Aorta (tissue), 5 donors: ENCODE results near the gene HPS1. TPM values are rescaled to one million over a fixed set of nuclear protein-coding genes. Genes with fewer than 3 reads are reported as not detected.

Source experiments
- ATAC-seq: fragments of 200-7000 bp; cut with Tn5 transposase; one replicate; pipeline ENCODE4 v1.9.1; 2022; ENCODE audit warnings: moderate library complexity; ENCODE audit not compliant: low FRiP score
- DNase-seq, 2 donors: peaks; one replicate each; pipeline ENCODE4 v3.0.0-alpha.2; 2020
- H3K27ac ChIP-seq, 2 donors: one replicate each; pipeline ENCODE4 v1.5.1; 2013; ENCODE audit warnings: low read length in 2 of 2, mild to moderate bottlenecking in 2 of 2, moderate library complexity in 2 of 2, control low read depth in 1 of 2, inconsistent platforms in 1 of 2, low read depth in 1 of 2
- H3K27me3 ChIP-seq, 2 donors: one replicate each; pipeline ENCODE4 v1.6.1; 2013; ENCODE audit warnings: control low read depth in 1 of 2, low read length in 1 of 2, mild to moderate bottlenecking in 1 of 2, moderate library complexity in 1 of 2; ENCODE audit not compliant: insufficient read depth in 2 of 2, control insufficient read depth in 1 of 2
- H3K36me3 ChIP-seq, 2 donors: one replicate each; pipeline ENCODE4 v1.6.1; 2013; ENCODE audit warnings: control low read depth in 1 of 2, low read length in 1 of 2, mild to moderate bottlenecking in 1 of 2; ENCODE audit not compliant: insufficient read depth in 2 of 2, control insufficient read depth in 1 of 2
- H3K4me1 ChIP-seq, 2 donors: one replicate each; pipeline ENCODE4 v1.6.1; 2013; ENCODE audit warnings: low read length in 2 of 2, control low read depth in 1 of 2, mild to moderate bottlenecking in 1 of 2, moderate library complexity in 1 of 2; ENCODE audit not compliant: insufficient read depth in 2 of 2, control insufficient read depth in 1 of 2
- H3K4me3 ChIP-seq, 2 donors: one replicate each; pipeline ENCODE4 v1.5.1; 2013; ENCODE audit warnings: low read length in 2 of 2, control low read depth in 1 of 2, mild to moderate bottlenecking in 1 of 2
- H3K9me3 ChIP-seq: one replicate; pipeline ENCODE4 v1.6.1; 2013; ENCODE audit warnings: mild to moderate bottlenecking, low read length; ENCODE audit not compliant: control insufficient read depth
- WGBS, 2 donors: extraction: QIAGEN DNeasy Blood & Tissue Kit; methylation state at CpG; one replicate each; pipeline ENCODE4 v1.1.7; 2013; 5-methylcytosine and 5-hydroxymethylcytosine counted together
- intact Hi-C, 2 donors: fragments of 100-400 bp; cut with DNase I; formaldehyde crosslinking; loops; one replicate each; pipeline versions ENCODE4 v1.14.2 to v1.15.0; 2022
- polyA plus RNA-seq, 2 donors: library from polyadenylated mRNA; stranded (reverse); fragments of 200-250 nt; gene quantifications; one replicate each; pipeline ENCODE4 v1.2.3, GENCODE V29; 2013
- total RNA-seq, 2 donors: library from RNA; stranded (reverse); fragmentation: NEBNext Ultra II Directional; extraction: Animal tissue kit (Norgen Biotek cat#: 25700); gene quantifications; one replicate each; pipeline ENCODE4 v1.2.1, GENCODE V29; 2021
- donor health status: healthy with polysubstance abuse.
- donor health status: Bipolar disorder and iron deficiency.
- donor health status: DM: no; HTN: no; CAD: no.
- donor health status: DM: no; HTN: no; CAD: no.
- donor health status: DM: yes; HTN: yes; CAD: no.

Gene HPS1
- total and polyA plus RNA-seq, 4 donors = 40.8 to 75.4 (median 52.4) TPM

GRCh38 chr10:98420786-98421185 is 25.9 kb downstream of the HPS1 start:
- Histone ChIP-seq H3K36me3 (peaks cover 0 to 2% of the 10 kb centered on the region in 2 donors), H3K9me3 (no peaks in the 10 kb centered on the region), H3K27ac (no peak overlapping the region), H3K27me3 (no peaks in the 10 kb centered on the region), H3K4me3 (no peak overlapping the region), H3K4me1 (no peaks in the 10 kb centered on the region)
- intact Hi-C loops = no loop called here
- WGBS, 2 donors = 72 to 73% methylated on average over 9 of the region's 9 CpGs
- no peak for DNase-seq
- no peak for ATAC-seq

GRCh38 chr10:98419469-98420261 is 27.1 kb downstream of the HPS1 start:
- no peak overlapping the region for H3K27ac ChIP-seq
- H3K9me3 ChIP-seq = no peaks in the 10 kb centered on the region
- ATAC-seq = no peak
- WGBS, 2 donors = 93 to 94% methylated on average over 17 of the region's 17 CpGs
- H3K36me3 ChIP-seq = peaks cover 0 to 2% of the 10 kb centered on the region in 2 donors
- no peak overlapping the region for H3K4me3 ChIP-seq
- no peaks in the 10 kb centered on the region for H3K27me3 ChIP-seq
- intact Hi-C loops = loop anchor here in 1 of 2 donors (10.0 kb wide), 2 partner anchors 105 to 155 kb away; partner anchors contain the start of gene LOXL4
- no peaks in the 10 kb centered on the region for H3K4me1 ChIP-seq
- no peak for DNase-seq

GRCh38 chr10:98418665-98419468 is 27.9 kb downstream of the HPS1 start:
- Histone ChIP-seq H3K4me3 (no peak overlapping the region), H3K27me3 (no peaks in the 10 kb centered on the region), H3K27ac (no peak overlapping the region), H3K36me3 (peaks cover 0 to 2% of the 10 kb centered on the region in 2 donors), H3K4me1 (no peaks in the 10 kb centered on the region), H3K9me3 (no peaks in the 10 kb centered on the region)
- WGBS, 2 donors = 88 to 90% methylated on average over 18 of the region's 18 CpGs
- DNase-seq (peak in 1 of 2 donors; percentile 73), ATAC-seq (no peak)
- intact Hi-C loops = loop anchor here in 1 of 2 donors (10.0 kb wide), 2 partner anchors 104 to 154 kb away; partner anchors contain the start of gene LOXL4

GRCh38 chr10:98417973-98418664 is 28.6 kb downstream of the HPS1 start:
- DNase-seq = peak in 1 of 2 donors; percentile 73
- WGBS, 2 donors = 83 to 85% methylated on average over 21 of the region's 21 CpGs
- ATAC-seq = no peak
- Histone ChIP-seq H3K4me1 (no peaks in the 10 kb centered on the region), H3K4me3 (no peak overlapping the region), H3K27me3 (no peaks in the 10 kb centered on the region), H3K36me3 (peaks cover 0 to 2% of the 10 kb centered on the region in 2 donors), H3K27ac (no peak overlapping the region), H3K9me3 (no peaks in the 10 kb centered on the region)
- intact Hi-C loops = loop anchor here in 1 of 2 donors (10.0 kb wide), 2 partner anchors 103 to 153 kb away; partner anchors contain the start of gene LOXL4

GRCh38 chr10:98417481-98417959 is 29.2 kb downstream of the HPS1 start:
- no peaks in the 10 kb centered on the region for H3K27me3 ChIP-seq

GRCh38 chr10:98416606-98417388 is 29.9 kb downstream of the HPS1 start:
- WGBS, 2 donors = 89% methylated on average over 18 of the region's 18 CpGs
- no peak for ATAC-seq
- Histone ChIP-seq H3K4me3 (no peak overlapping the region), H3K4me1 (no peaks in the 10 kb centered on the region), H3K27ac (no peak overlapping the region), H3K9me3 (no peaks in the 10 kb centered on the region), H3K27me3 (no peaks in the 10 kb centered on the region), H3K36me3 (peaks cover 0 to 2% of the 10 kb centered on the region in 2 donors)
- intact Hi-C loops = loop anchor here in 1 of 2 donors (10.0 kb wide), 2 partner anchors 102 to 152 kb away; partner anchors contain the start of gene LOXL4
- DNase-seq = peak in 1 of 2 donors; percentile 55

More at GRCh38 chr10:98417481-98417959, 29.2 kb downstream of the HPS1 start:
- no peak overlapping the region for H3K4me3 ChIP-seq
- no peaks in the 10 kb centered on the region for H3K4me1 ChIP-seq
- no peaks in the 10 kb centered on the region for H3K9me3 ChIP-seq
- ATAC-seq (no peak), DNase-seq (peak in 1 of 2 donors; percentile 59)
- H3K27ac ChIP-seq = no peak overlapping the region
- H3K36me3 ChIP-seq = peaks cover 0 to 2% of the 10 kb centered on the region in 2 donors
- intact Hi-C loops = loop anchor here in 1 of 2 donors (10.0 kb wide), 2 partner anchors 103 to 153 kb away; partner anchors contain the start of gene LOXL4
- WGBS, 2 donors = 87 to 90% methylated on average over 19 of the region's 19 CpGs

GRCh38 chr10:98415731-98416119 is 31.0 kb downstream of the HPS1 start:
- Histone ChIP-seq H3K36me3 (peaks cover 0 to 2% of the 10 kb centered on the region in 2 donors), H3K4me3 (no peak overlapping the region), H3K27me3 (no peaks in the 10 kb centered on the region), H3K4me1 (no peaks in the 10 kb centered on the region), H3K27ac (peak overlapping the region in 1 of 2 donors; percentile 15), H3K9me3 (no peaks in the 10 kb centered on the region)
- intact Hi-C loops = loop anchor here in 1 of 2 donors (10.0 kb wide), 2 partner anchors 101 to 151 kb away; partner anchors contain the start of gene LOXL4
- 67 to 68% methylated on average over 8 of the region's 8 CpGs for WGBS, 2 donors
- DNase-seq (no peak), ATAC-seq (no peak)
